ENCODE data around the gene TPM4.

GRCh38 chr19:16034180-16034579 is 42.1 kb upstream of the TPM4 start:
- TF ChIP-seq SMC3 (conservative IDR thresholded peaks at IDR 0.05; ENCODE audit: poor library complexity) (no peak), POLR2AphosphoS5 (IDR thresholded peaks at IDR 0.05) (no peak), CTCF (IDR thresholded peaks at IDR 0.05; ENCODE audit: poor library complexity, severe bottlenecking) (no peak), EZH2 (IDR thresholded peaks at IDR 0.05; ENCODE audit: borderline replicate concordance, insufficient read depth, low read length, poor library complexity, severe bottlenecking) (no peak), EP300 (conservative IDR thresholded peaks at IDR 0.05; ENCODE audit: poor library complexity, severe bottlenecking) (no peak), MXI1 (conservative IDR thresholded peaks at IDR 0.05; ENCODE audit: poor library complexity, severe bottlenecking) (no peak)
